Astrocyte of the cerebellum (primary cell): ENCODE data around the gene ITGAL.

ENCODE experiments used
- DNase-seq: peaks from one replicate; pipeline ENCODE4 v3.0.0-alpha.2; 2011; ENCODE audit warnings: low read depth
- H3K4me3 ChIP-seq: 2 replicates; pipeline ENCODE4 v1.5.1; 2011; ENCODE audit warnings: mild to moderate bottlenecking, low read depth, low read length, moderate library complexity
- in situ Hi-C: cut with HindIII; loops from 2 replicates; pipeline ENCODE4 v1.10.0; 2017; ENCODE audit warnings: low sequenced_read_pairs
- TF ChIP-seq, protein P1 (sequence below): IDR thresholded peaks from 2 replicates; pipeline ENCODE4 v1.5.1; 2012; ENCODE audit warnings: low read length, low read depth, moderate library complexity, mild to moderate bottlenecking; ENCODE audit errors: missing control alignments

The ITGAL gene

DNA sequence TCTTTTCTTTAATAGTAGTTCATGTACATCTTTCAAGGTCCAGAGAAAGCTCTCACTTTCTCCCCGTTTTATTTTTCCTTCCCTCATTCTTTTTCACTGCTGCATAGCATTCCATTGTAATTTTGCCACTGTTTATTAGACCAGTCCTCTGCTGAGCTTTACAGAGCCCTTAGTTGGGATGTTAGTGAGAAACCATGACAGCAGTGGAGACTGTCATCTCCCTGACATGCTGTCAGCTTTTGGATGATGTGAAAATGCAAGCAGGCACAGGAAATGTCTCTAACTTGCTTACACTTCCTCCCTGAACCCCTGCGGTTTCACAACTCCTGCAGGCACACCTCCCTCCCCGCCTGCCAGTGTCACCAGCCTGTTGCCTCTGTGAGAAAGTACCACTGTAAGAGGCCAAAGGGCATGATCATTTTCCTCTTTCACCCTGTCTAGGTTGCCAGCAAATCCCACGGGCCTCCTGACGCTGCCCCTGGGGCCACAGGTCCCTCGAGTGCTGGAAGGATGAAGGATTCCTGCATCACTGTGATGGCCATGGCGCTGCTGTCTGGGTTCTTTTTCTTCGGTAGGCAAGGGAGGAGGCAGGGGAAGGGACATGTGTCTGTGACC is at the start of gene ITGAL:
ITGAL (plus strand) TSS at position 415 of the 615 bp plus-strand sequence; CDS start at position 511, 96 bp downstream.
- H3K4me3 ChIP-seq, result no peak within 1 kb of the TSS
- in situ Hi-C loops, result no loop called here
- no peak for DNase-seq
- TF ChIP-seq, protein P1, sequence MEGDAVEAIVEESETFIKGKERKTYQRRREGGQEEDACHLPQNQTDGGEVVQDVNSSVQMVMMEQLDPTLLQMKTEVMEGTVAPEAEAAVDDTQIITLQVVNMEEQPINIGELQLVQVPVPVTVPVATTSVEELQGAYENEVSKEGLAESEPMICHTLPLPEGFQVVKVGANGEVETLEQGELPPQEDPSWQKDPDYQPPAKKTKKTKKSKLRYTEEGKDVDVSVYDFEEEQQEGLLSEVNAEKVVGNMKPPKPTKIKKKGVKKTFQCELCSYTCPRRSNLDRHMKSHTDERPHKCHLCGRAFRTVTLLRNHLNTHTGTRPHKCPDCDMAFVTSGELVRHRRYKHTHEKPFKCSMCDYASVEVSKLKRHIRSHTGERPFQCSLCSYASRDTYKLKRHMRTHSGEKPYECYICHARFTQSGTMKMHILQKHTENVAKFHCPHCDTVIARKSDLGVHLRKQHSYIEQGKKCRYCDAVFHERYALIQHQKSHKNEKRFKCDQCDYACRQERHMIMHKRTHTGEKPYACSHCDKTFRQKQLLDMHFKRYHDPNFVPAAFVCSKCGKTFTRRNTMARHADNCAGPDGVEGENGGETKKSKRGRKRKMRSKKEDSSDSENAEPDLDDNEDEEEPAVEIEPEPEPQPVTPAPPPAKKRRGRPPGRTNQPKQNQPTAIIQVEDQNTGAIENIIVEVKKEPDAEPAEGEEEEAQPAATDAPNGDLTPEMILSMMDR, result no peak

DNA sequence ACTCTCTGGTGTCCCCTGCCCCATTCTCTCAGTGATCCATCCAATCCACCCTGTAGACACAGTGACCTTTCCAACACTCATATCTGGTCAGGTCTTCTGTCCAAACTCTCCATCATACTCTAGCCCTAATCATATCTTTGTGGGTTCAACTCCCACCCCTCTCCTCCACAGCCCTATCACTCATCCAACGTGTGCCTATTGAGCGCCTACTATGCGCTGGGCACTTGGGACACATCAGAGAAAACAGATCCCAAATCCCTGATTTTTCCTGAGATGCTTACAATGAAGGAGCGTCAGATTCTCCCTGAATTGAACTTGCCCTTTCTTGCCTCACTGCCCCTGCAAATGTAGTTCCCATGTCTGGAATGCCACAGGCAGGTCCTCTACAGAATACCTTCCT is 44.5 kb upstream of the ITGAL start:
- H3K4me3 ChIP-seq, result no peak overlapping the region
- DNase-seq, result no peak
- in situ Hi-C loops, result no loop called here
- TF ChIP-seq, protein P1, result no peak

DNA sequence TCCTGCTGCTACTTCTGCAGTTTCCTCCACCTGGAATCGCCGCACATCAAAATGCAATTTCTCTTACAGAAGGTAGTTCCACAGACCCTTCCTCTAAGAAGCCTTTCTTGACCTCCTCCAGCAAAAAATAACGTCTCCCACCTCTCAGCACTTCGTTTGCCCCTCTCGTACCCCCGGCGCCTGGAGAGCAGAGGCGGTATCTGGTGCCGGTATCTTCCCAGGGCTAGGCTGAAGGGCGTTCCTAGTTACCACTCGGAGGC is 43.2 kb upstream of the ITGAL start:
- TF ChIP-seq, protein P1, result no peak

DNA sequence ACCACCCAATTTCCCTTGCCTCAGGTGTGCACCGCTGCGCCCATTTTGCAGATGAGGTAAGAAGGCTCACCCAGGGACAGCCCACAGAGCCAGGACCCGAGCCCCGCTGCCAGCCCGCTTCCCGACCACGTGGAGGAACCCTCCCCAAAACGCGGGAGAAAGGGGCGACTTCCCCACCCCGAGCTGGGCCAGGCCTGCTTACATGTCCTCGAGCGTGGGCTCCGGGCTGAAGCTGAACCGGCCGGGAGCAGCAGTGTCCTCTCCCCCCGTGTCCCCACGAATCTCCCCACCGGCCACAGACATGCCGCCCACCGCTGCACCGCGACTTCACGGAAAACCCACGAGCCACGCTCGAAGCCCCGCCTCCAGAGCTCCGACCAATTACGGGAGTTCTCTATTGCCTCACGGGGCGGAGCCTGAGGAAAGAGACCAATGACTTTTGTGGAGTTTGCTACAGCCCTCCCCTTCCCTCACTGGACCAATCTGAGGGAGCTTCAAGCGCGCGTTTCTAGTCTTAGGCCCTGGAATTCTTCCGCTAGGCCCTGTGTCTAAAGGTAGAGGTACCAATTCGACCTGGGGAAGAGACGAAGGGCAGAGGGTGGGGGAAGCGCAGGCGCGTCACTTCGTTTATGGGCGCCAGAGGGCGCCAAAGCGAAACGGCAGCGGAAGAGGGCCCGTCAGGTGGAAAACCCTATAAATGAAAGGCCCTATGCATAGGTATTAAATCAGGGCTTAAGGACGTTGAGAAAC is 42.7 kb upstream of the ITGAL start, which contains the start of gene DCTPP1:
DCTPP1 (minus strand) TSS at position 353 of the 750 bp plus-strand sequence; CDS start at position 303, 50 bp downstream.
- TF ChIP-seq, protein P1, result peak; percentile 85
- DNase-seq, result peak; percentile 98
- in situ Hi-C loops, result no loop called here
- peak within 1 kb of the TSS; percentile 56 for H3K4me3 ChIP-seq

More for the DNA sequence above, 43.2 kb upstream of the ITGAL start:
- peak overlapping the region; percentile 56 for H3K4me3 ChIP-seq
- DNase-seq, result no peak
- in situ Hi-C loops, result no loop called here

DNA sequence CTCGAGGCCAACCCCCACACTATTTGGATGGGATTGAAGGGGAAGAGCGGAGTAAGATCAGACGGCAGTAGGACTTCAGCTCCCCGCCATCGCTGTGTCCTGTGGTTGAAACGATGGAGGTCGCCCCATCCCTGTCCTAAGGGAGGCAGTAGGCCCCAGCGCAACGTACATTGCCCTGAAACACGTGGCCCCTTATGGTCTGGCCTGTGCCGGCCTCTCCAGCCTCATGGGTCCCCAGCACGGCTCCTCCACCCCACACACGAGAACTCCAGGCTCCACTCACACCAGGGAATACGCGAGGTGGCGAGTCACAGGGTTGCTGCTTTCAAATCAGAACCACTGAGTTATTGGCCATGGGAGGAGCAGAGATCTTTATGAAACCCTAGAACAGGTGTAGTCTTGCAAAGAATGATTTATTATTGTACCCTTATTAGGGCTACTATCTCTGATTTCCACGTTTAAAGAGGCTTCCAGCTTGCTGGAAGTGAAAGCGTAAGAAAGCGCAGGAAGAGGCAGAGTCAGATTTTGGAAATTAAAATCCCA is 42.0 kb upstream of the ITGAL start:
- in situ Hi-C loops, result no loop called here
- H3K4me3 ChIP-seq, result no peak overlapping the region
- TF ChIP-seq, protein P1, result no peak
- DNase-seq, result no peak

DNA sequence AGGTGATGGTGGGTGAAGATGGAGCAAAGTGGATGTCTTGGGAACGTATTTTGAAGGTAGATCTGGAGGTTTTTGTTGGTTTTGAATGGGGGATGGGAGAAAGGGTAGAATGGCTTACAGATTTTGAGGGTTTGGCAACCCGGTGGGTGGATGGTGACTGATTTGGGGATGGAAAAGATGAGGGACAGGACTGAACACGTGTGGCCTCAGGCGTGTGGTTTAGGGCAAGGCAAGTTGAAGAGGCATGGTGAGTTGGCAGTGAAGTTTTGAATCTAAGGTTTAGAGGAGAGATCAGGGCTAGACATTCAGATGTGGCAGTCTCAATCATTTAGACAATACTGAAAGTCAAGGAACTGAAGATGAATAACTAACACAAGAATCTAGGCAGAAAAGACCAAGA is 37.7 kb upstream of the ITGAL start:
- H3K4me3 ChIP-seq, result no peak overlapping the region
- no peak for DNase-seq
- TF ChIP-seq, protein P1, result no peak
- in situ Hi-C loops, result no loop called here
